C4-2B (cell line): ENCODE measurements around the gene SIRT3.
"Not testable (repeated sequence)": the region's sequence is repeated elsewhere in the genome, so short reads cannot be mapped to it uniquely, and the experiment has no call there.

ENCODE experiments used
- H3K27ac ChIP-seq: fragments of 450-650 bp; 2 replicates; pipeline ENCODE4 v1.5.1; 2017
- CTCF ChIP-seq: fragments of 450-650 bp; conservative IDR thresholded peaks from 2 replicates; pipeline ENCODE4 v1.5.1; 2017; ENCODE audit warnings: mild to moderate bottlenecking
- ZFX ChIP-seq: fragments of 450-650 bp; IDR thresholded peaks from 2 replicates; pipeline ENCODE4 v1.6.1; 2017

SIRT3 gene

GRCh38 chr11:200224-201003, 35.7 kb downstream of the SIRT3 start:
- H3K27ac ChIP-seq = no peak overlapping the region
- TF ChIP-seq ZFX (no peak), CTCF (no peak)

GRCh38 chr11:199782-200181, 36.4 kb downstream of the SIRT3 start:
- H3K27ac ChIP-seq = no peak overlapping the region
- no peak for TF ChIP-seq CTCF
- no peak for TF ChIP-seq ZFX

GRCh38 chr11:199004-199581, 37.0 kb downstream of the SIRT3 start:
- TF ChIP-seq ZFX (no peak), CTCF (no peak)
- H3K27ac ChIP-seq = no peak overlapping the region

- TF ChIP-seq CTCF (no peak), ZFX (no peak)
- H3K27ac ChIP-seq = no peak overlapping the region
Observed at GRCh38 chr11:198236-198806, 37.8 kb downstream of the SIRT3 start.

- TF ChIP-seq ZFX = no peak
- TF ChIP-seq CTCF = no peak
- no peak overlapping the region for H3K27ac ChIP-seq
Observed at GRCh38 chr11:197741-198235, 38.4 kb downstream of the SIRT3 start.

GRCh38 chr11:196786-197731, 39.1 kb downstream of the SIRT3 start:
- TF ChIP-seq CTCF (no peak), ZFX (no peak)
- H3K27ac ChIP-seq = no peak overlapping the region

GRCh38 chr11:193481-193880, 42.7 kb downstream of the SIRT3 start:
- not testable (repeated sequence) for H3K27ac ChIP-seq

GRCh38 chr11:192674-193128, 43.4 kb downstream of the SIRT3 start, which contains the start of gene SCGB1C1:
Gene SCGB1C1 (plus strand): TSS chr11:193078. CDS start chr11:193100, 22 bp downstream.
- H3K27ac ChIP-seq = not testable (repeated sequence)
